Large intestine (tissue), 3 donors: ENCODE results near the gene HYAL1. TPM values are rescaled to one million over a fixed set of nuclear protein-coding genes. Genes with fewer than 3 reads are reported as not detected.
A peak's percentile ranks its signal among the peaks of the same experiment; 100 is the strongest.

Experiments
- DNase-seq, 2 donors: peaks; one replicate each; pipeline versions ENCODE4 v3.0.0 to v3.0.0-alpha.2; 2013
- H3K27ac ChIP-seq: one replicate; pipeline ENCODE4 v1.5.1; 2013; ENCODE audit warnings: low read length
- H3K27me3 ChIP-seq: 2 replicates; pipeline ENCODE4 v1.6.1; 2013; ENCODE audit warnings: low read length; ENCODE audit not compliant: control insufficient read depth, insufficient read depth
- H3K36me3 ChIP-seq: 2 replicates; pipeline ENCODE4 v1.6.1; 2013; ENCODE audit warnings: low read length; ENCODE audit not compliant: control insufficient read depth, insufficient read depth
- H3K4me1 ChIP-seq: one replicate; pipeline ENCODE4 v1.6.1; 2013; ENCODE audit warnings: low read length; ENCODE audit not compliant: control insufficient read depth, insufficient read depth
- H3K4me3 ChIP-seq: one replicate; pipeline ENCODE4 v1.5.1; 2013; ENCODE audit warnings: low read length
- H3K9me3 ChIP-seq: one replicate; pipeline ENCODE4 v1.6.1; 2013; ENCODE audit warnings: mild to moderate bottlenecking, low read depth, low read length, moderate library complexity; ENCODE audit not compliant: control insufficient read depth
- WGBS: methylation state at CpG from one replicate; pipeline ENCODE4 v1.1.5; 2013; ENCODE audit warnings: low lambda C conversion rate; ENCODE audit not compliant: insufficient coverage; 5-methylcytosine and 5-hydroxymethylcytosine counted together
- polyA plus RNA-seq: library from polyadenylated mRNA; unstranded; fragments of 120-200 nt; gene quantifications from one replicate; pipeline ENCODE4 v1.2.1, GENCODE V29; 2013

HYAL1 gene
- polyA plus RNA-seq, 1 donor: 2.1 TPM

DNA sequence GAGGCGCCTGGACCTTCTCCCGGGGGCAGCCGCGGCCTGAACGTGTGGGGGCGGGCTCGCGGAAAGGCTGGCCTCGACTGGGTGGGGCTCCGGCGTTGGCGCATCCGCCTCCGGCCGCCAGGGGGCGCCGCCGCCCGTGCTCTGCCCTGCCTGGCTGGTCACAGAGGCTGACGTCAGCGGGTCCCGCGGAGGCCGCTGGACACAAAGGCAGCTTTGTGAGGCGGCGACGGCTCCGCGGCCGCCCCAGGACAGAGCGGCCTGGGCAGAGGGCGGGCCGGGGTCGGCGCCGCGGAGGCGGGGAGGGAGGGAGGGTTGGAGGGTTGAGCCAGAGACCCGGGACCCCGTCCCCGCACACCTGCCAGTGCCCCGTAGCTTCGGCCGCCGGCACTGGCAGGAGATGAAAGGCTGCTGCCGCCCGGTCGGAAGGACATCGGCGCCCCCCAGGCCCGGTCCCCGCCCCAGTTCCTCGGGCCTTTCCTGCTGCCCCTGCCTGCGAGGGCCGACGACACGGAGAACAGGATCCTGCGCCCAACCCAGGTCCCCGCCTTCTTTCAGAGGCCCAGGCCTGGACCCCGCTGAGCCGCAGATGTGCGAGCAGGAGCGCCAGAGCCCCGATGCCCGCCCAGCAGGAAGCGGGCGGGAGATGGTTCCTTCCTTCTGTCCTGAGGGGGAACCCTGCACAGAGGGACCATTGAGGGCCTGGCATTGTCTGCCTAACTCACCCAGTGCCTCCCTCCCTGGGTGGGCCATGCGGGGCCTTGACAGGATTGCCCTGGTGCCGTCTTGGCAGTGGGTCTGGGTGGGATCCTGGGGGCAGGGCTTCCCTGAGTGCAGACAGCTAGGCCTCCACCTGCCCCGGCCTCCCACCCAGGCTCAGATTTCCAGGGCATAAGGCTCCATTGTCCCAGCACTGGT lies 43.1 kb downstream of the HYAL1 start:
- no CpG with 5 or more reads among the region's 70 CpGs for WGBS
- H3K4me3 ChIP-seq: peak overlapping the region; percentile 73
- DNase-seq: peak; percentile 94
- peak overlapping the region; percentile 91 for H3K27ac ChIP-seq
- H3K4me1 ChIP-seq: peaks cover 38% of the 10 kb centered on the region
- H3K36me3 ChIP-seq: peaks cover 36% of the 10 kb centered on the region
- H3K9me3 ChIP-seq: peaks cover 11% of the 10 kb centered on the region
- H3K27me3 ChIP-seq: no peaks in the 10 kb centered on the region

DNA sequence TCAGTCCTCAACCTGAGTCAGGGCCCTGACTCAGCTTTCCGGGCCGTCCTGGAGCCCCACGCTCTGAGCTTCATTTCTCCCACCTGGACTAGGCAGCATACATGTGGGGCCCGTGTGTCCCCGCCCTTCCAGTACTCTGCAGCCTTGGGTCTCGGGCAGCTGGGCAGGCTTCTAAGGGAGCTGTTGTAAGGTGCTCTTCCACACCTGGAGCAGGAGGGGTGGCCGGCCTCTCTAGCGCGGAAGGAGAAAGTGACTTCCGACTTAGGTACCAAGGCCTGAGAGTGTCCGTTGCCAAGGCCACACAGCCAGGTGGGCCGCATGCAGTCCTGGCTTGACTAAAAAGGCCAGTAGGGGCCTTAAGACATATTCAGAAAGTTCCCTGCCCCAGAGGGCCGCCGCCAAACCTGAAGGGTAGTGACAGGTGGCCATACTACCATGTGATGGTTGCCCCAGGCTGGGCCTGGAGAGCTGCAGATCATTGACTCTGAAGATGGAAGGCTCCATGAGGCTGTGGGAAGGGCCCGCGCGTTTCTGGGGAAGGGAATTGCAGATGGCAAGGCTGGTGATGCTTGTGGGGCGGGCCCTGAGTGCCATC lies 43.8 kb downstream of the HYAL1 start:
- WGBS: no CpG with 5 or more reads among the region's 18 CpGs

DNA sequence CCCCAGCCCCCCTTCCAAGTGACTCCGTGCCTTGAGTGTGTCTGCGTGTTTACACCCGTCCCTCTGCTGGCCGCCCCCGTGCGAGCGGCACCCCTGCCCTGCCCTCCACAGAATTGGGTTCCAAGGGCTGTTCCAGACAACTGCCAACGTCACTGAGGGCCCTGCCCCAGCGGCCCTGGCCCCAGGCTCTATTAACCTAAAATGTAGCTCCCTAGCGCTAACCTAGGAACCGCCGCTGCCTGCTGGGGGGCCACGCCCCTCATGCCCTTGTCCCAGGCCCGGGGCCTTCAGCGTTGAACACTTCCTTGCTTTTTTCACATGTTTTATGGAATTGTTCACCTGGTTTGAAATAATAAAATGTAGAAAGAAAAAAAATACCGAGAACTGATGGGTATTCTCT lies 44.4 kb downstream of the HYAL1 start:
- no peaks in the 10 kb centered on the region for H3K27me3 ChIP-seq
- no peak overlapping the region for H3K4me3 ChIP-seq
- H3K36me3 ChIP-seq: peaks cover 49% of the 10 kb centered on the region
- peak overlapping the region; percentile 25 for H3K27ac ChIP-seq
- peaks cover 11% of the 10 kb centered on the region for H3K9me3 ChIP-seq
- DNase-seq: no peak
- 65% methylated on average over 2 of the region's 16 CpGs for WGBS
- peaks cover 25% of the 10 kb centered on the region for H3K4me1 ChIP-seq

More for the DNA sequence above, 43.8 kb downstream of the HYAL1 start:
- DNase-seq: no peak
- peaks cover 30% of the 10 kb centered on the region for H3K4me1 ChIP-seq
- no peaks in the 10 kb centered on the region for H3K27me3 ChIP-seq
- H3K36me3 ChIP-seq: peaks cover 44% of the 10 kb centered on the region
- no peak overlapping the region for H3K4me3 ChIP-seq
- H3K27ac ChIP-seq: peak overlapping the region; percentile 46
- peaks cover 11% of the 10 kb centered on the region for H3K9me3 ChIP-seq

DNA sequence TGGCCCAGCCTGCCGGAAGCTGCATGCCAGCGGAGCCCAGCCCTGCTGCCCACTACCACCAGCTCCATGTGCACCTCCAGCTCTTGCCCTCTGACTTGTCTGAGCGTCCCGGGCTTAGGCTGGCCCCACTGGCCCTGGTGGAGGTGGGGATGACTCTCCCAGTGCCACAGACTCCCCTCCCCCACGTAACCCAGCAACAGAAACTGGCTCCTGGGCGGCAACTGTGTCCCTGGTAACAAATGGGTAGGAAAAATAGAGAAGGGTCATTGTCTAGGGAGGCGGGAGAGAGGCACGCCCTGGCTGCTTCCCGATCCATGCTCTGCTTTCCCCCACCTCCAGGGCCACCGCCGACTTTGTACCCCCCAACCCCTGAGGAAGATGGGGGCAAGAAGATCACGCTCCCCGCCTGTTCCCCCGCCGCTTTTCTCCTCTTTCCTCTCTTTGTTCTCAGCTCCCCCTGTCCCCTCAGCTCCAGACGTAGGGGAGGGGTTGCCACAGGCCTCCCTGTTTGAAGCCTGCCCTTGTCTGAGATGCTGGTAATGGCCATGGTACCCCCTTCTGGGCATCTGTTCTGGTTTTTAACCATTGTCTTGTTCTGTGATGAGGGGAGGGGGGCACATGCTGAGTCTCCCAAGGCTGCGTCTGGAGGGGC lies 45.2 kb downstream of the HYAL1 start:
- no peak for DNase-seq
- Histone ChIP-seq H3K4me1 (peaks cover 22% of the 10 kb centered on the region), H3K4me3 (no peak overlapping the region), H3K27me3 (no peaks in the 10 kb centered on the region), H3K9me3 (peaks cover 11% of the 10 kb centered on the region), H3K27ac (no peak overlapping the region), H3K36me3 (peaks cover 52% of the 10 kb centered on the region)
- WGBS: 80% methylated on average over 2 of the region's 17 CpGs

DNA sequence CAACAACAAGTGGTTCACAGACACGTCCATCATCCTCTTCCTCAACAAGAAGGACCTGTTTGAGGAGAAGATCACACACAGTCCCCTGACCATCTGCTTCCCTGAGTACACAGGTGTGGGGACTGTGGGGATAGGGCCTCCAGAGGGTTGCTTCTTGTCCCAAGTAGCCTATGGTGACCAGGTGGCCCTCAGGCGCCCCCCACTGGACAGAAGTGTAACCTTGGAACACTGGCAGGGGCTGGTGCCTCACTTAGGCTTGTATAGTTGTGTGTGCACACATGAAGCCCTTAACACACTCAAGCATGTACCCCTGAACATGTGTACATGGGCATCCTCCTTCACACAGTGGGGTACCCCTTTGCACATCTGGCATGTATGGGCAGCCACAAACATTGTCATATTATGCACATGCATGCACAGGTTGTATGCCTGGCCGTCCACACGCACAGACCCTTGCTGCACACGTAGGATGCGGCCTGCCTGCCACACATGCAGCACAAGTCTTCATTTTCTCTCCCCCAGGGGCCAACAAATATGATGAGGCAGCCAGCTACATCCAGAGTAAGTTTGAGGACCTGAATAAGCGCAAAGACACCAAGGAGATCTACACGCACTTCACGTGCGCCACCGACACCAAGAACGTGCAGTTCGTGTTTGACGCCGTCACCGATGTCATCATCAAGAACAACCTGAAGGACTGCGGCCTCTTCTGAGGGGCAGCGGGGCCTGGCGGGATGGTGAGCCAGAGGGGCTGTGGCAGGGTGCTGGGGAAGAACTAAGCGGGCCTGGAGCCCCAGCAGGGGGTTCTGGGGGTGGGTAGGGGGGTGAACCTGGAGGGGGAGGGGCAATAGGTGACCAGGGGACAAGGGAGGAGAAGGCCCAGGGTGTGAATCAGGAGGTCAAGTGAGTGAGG lies 46.1 kb downstream of the HYAL1 start:
- Histone ChIP-seq H3K4me3 (no peak overlapping the region), H3K27ac (no peak overlapping the region), H3K27me3 (no peaks in the 10 kb centered on the region), H3K9me3 (peaks cover 11% of the 10 kb centered on the region), H3K4me1 (peaks cover 22% of the 10 kb centered on the region), H3K36me3 (peaks cover 61% of the 10 kb centered on the region)
- WGBS: no CpG with 5 or more reads among the region's 20 CpGs
- DNase-seq: no peak

DNA sequence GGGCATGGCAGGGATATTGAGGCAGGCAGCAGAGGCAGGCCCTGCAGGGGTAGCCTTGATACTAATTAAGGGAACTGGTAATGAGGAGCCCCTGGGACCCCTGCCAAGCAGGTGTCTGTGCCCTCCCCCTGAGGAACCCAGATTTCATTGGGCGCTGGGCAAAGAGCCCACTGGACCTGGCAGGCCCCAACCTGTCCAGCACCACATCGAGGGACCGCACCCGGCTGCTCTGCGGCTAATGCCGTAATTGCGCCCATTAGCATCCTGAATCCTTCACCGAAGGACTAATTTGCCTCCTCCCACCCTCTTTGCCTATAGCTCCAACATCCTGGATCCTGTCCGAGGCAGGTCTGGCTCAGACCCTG lies 48.1 kb downstream of the HYAL1 start:
- no peak for DNase-seq
- Histone ChIP-seq H3K9me3 (peaks cover 11% of the 10 kb centered on the region), H3K27me3 (no peaks in the 10 kb centered on the region), H3K4me1 (peaks cover 10% of the 10 kb centered on the region), H3K27ac (no peak overlapping the region), H3K4me3 (no peak overlapping the region), H3K36me3 (peaks cover 73% of the 10 kb centered on the region)
- no CpG with 5 or more reads among the region's 9 CpGs for WGBS

DNA sequence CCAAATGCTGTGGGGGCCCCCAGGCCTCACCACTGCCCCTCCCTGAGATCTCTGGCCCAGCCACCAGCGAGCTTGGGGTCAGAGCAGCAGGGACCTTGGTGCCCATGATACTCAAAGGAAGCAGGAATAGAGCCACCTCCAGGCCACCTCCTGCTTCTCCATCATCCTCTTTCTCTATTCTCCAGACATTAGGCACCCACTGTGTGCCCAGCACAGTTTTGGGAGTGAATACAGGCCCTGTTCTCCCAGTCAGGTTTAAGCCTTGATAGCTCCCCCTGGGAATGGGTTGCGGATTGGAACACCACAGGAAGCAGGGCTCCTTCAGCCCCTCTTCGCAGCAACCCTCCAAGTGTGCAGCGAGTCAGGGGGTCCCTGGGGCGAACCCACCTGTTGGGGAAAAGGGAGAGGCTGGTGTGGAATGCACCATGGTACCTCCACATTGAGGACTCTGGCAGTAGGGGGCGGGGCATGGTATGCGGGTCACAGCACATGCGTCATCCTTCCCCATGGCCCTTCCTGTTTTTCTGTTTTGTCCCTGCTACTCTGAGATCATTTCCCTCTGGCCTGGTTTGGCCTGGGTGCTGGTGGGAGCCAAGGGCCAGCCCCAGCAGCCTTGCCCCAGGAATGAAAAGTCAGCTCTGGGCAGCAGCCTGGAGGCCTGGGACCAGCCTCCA lies 48.7 kb downstream of the HYAL1 start:
- no peak for DNase-seq
- no peak overlapping the region for H3K27ac ChIP-seq
- H3K4me1 ChIP-seq: peaks cover 10% of the 10 kb centered on the region
- no peaks in the 10 kb centered on the region for H3K27me3 ChIP-seq
- peaks cover 74% of the 10 kb centered on the region for H3K36me3 ChIP-seq
- no CpG with 5 or more reads among the region's 8 CpGs for WGBS
- peaks cover 11% of the 10 kb centered on the region for H3K9me3 ChIP-seq
- H3K4me3 ChIP-seq: no peak overlapping the region

DNA sequence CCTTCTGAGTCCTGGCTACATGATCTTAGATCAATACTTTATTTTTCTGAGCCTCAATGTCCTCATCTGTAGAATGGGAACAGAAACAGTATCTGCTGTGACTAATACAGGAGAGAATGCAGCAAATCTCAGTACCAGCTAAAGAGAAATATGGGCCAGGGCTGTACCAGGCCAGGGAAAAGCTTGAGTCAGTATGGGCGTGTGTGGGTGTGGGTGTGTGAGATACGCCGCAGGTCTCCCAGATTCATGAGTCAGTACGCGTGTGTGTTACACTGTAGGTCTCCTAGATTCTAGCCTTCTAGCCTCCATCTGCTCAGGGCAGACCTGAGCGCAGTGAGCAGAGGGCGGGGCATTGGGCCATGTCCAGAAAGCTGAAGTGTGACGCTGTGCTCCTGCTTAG lies 52.2 kb downstream of the HYAL1 start:
- Histone ChIP-seq H3K9me3 (no peaks in the 10 kb centered on the region), H3K27me3 (no peaks in the 10 kb centered on the region), H3K36me3 (peaks cover 72% of the 10 kb centered on the region), H3K4me3 (no peak overlapping the region), H3K4me1 (peaks cover 32% of the 10 kb centered on the region), H3K27ac (no peak overlapping the region)
- WGBS: no CpG with 5 or more reads among the region's 8 CpGs
- DNase-seq: no peak

DNA sequence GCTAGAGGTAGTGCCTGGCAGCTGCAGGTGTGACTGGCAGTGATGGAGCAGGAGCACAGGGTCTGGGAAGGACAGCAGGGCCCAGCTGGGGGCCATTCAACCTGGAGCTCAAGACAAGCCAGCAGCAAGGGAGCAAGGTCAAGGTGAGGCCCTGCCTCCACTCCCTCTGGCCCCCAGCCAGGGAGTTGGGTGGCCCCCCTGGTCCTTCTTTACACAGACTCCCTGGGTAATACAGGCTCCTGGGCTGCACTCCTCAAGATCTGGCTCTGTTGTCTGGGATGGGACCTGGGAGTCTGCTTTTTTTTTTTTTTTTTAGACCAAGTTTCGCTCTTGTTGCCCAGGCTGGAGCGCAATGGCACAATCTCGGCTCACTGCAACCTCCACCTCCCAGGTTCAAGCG lies 52.9 kb downstream of the HYAL1 start:
- no CpG with 5 or more reads among the region's 4 CpGs for WGBS
- Histone ChIP-seq H3K27me3 (no peaks in the 10 kb centered on the region), H3K4me1 (peaks cover 37% of the 10 kb centered on the region), H3K27ac (no peak overlapping the region), H3K9me3 (no peaks in the 10 kb centered on the region), H3K4me3 (no peak overlapping the region), H3K36me3 (peaks cover 66% of the 10 kb centered on the region)
- no peak for DNase-seq
